HEK293 (cell line): Measurements from ENCODE around the gene CPM.

ENCODE experiments used
- CTCF ChIP-seq: fragments of 450-650 bp; formaldehyde crosslinking; IDR thresholded peaks from 2 replicates; pipeline ENCODE4 v1.5.1; 2016; ENCODE audit warnings: missing biosample characterization, missing genetic modification characterization
- PRDM1 ChIP-seq: fragments of 450-650 bp; formaldehyde crosslinking; IDR thresholded peaks from 2 replicates; pipeline ENCODE4; 2016; ENCODE audit warnings: missing biosample characterization, missing genetic modification characterization
- SP2 ChIP-seq: fragments of 450-650 bp; formaldehyde crosslinking; IDR thresholded peaks from 2 replicates; pipeline ENCODE4 v1.5.1; 2016; ENCODE audit warnings: missing biosample characterization, missing genetic modification characterization
- YY1 ChIP-seq: fragments of 450-650 bp; formaldehyde crosslinking; IDR thresholded peaks from 2 replicates; pipeline ENCODE4 v1.5.1; 2018; ENCODE audit warnings: missing biosample characterization, missing genetic modification characterization
- ZBTB7A ChIP-seq: fragments of 450-650 bp; formaldehyde crosslinking; IDR thresholded peaks from 2 replicates; pipeline ENCODE4 v1.5.1; 2016; ENCODE audit warnings: low read depth, missing biosample characterization, missing genetic modification characterization
- ZNF114 ChIP-seq: fragments of 450-650 bp; formaldehyde crosslinking; IDR thresholded peaks from 2 replicates; pipeline ENCODE4 v1.5.0; 2017; ENCODE audit warnings: missing biosample characterization, missing genetic modification characterization
- ZNF302 ChIP-seq: fragments of 450-650 bp; formaldehyde crosslinking; IDR thresholded peaks from 2 replicates; pipeline ENCODE4 v1.5.1; 2016; ENCODE audit warnings: missing biosample characterization, missing genetic modification characterization, low read depth
- ZNF37A ChIP-seq: fragments of 450-650 bp; IDR thresholded peaks from 2 replicates; pipeline ENCODE4 v1.5.1; 2018; ENCODE audit warnings: missing biosample characterization, missing genetic modification characterization
- ZNF521 ChIP-seq: fragments of 450-650 bp; formaldehyde crosslinking; IDR thresholded peaks from 2 replicates; pipeline ENCODE4 v1.5.1; 2017; ENCODE audit warnings: missing biosample characterization, mild to moderate bottlenecking, missing genetic modification characterization
- ZNF704 ChIP-seq: fragments of 450-650 bp; formaldehyde crosslinking; IDR thresholded peaks from 2 replicates; pipeline ENCODE4 v1.5.1; 2016; ENCODE audit warnings: missing biosample characterization, missing genetic modification characterization

GRCh38 chr12:68884251-68884650 is 48.7 kb downstream of the CPM start:
- no peak for TF ChIP-seq PRDM1 (tag by site-specific recombination)
- TF ChIP-seq SP2 (tag by site-specific recombination), result no peak
- no peak for TF ChIP-seq ZNF37A (tag by site-specific recombination)
- TF ChIP-seq YY1 (tag by site-specific recombination), result no peak
- no peak for TF ChIP-seq ZNF521 (tag by site-specific recombination)
- no peak for TF ChIP-seq CTCF (tag by site-specific recombination)
- no peak for TF ChIP-seq ZNF704 (tag by site-specific recombination)
- TF ChIP-seq ZBTB7A (tag by site-specific recombination), result no peak
- no peak for TF ChIP-seq ZNF114 (tag by site-specific recombination)
- TF ChIP-seq ZNF302 (tag by site-specific recombination), result no peak
